Caco-2 (cell line): ENCODE results near the gene LRRC10B. TPM values are rescaled to one million over a fixed set of nuclear protein-coding genes. Genes with fewer than 3 reads are reported as not detected.

ENCODE experiments used
- BruUV-seq: library from RNA; stranded (reverse); fragments of 400-500 nt; replicated peaks from 2 replicates; lab custom pipeline; 2021; lab: Mats Ljungman, UMichigan
- CTCF ChIA-PET: fragments of 300-600 bp; sonication (Branson Sonifier 250); formaldehyde crosslinking; loops from one replicate; lab custom pipeline; 2022; ENCODE audit warnings: antibody characterized with exemption; lab: Charles Lee
- POLR2A ChIA-PET: fragments of 300-600 bp; sonication (Branson Sonifier 250); formaldehyde crosslinking; loops from one replicate; lab custom pipeline; 2022; ENCODE audit warnings: antibody characterized with exemption; lab: Charles Lee
- DNase-seq, 2 experiments: peaks; one replicate each; pipeline versions ENCODE4 v3.0.0 to v3.0.0-alpha.2; 2020 to 2022
- H3K27me3 ChIP-seq: replicated peaks from 2 replicates; pipeline ENCODE4 v1.6.0; 2011; ENCODE audit warnings: low read length; ENCODE audit not compliant: control insufficient read depth, insufficient read depth
- H3K36me3 ChIP-seq: 2 replicates; pipeline ENCODE4 v1.5.1; 2011; ENCODE audit warnings: low read length; ENCODE audit not compliant: control insufficient read depth, insufficient read depth
- H3K4me1 ChIP-seq: fragments of 250-450 bp; sonication (Bioruptor Pico); 2 replicates; pipeline ENCODE4 v1.5.1; 2020; ENCODE audit warnings: mild to moderate bottlenecking
- H3K4me3 ChIP-seq: 2 replicates; pipeline ENCODE4 v1.5.1; 2011; ENCODE audit warnings: low read depth, mild to moderate bottlenecking, control low read depth, low read length
- H3K9me3 ChIP-seq: fragments of 250-450 bp; sonication (Bioruptor Pico); 2 replicates; pipeline ENCODE4 v1.5.1; 2020; ENCODE audit warnings: mild to moderate bottlenecking, moderate library complexity
- H3K27ac Mint-ChIP-seq: one replicate; pipeline ENCODE4 v1.8.0; 2022; ENCODE audit warnings: mixed read lengths; ENCODE audit not compliant: unreplicated experiment
- H3K27me3 Mint-ChIP-seq: one replicate; pipeline ENCODE4 v1.8.0; 2022; ENCODE audit warnings: mixed read lengths; ENCODE audit not compliant: insufficient read depth, unreplicated experiment
- H3K36me3 Mint-ChIP-seq: one replicate; pipeline ENCODE4 v1.8.0; 2022; ENCODE audit warnings: mild to moderate bottlenecking, mixed read lengths; ENCODE audit not compliant: insufficient read depth, unreplicated experiment
- H3K4me1 Mint-ChIP-seq: one replicate; pipeline ENCODE4 v1.8.0; 2022; ENCODE audit warnings: low read depth, mixed read lengths; ENCODE audit not compliant: unreplicated experiment
- H3K4me3 Mint-ChIP-seq: one replicate; pipeline ENCODE4 v1.8.0; 2022; ENCODE audit warnings: mild to moderate bottlenecking, moderate library complexity, mixed read lengths; ENCODE audit not compliant: unreplicated experiment
- H3K9me3 Mint-ChIP-seq: one replicate; pipeline ENCODE4 v1.8.0; 2022; ENCODE audit warnings: mixed read lengths; ENCODE audit not compliant: unreplicated experiment
- CTCF ChIP-seq, 2 experiments: fragments of 200-600 bp in 1 of 2; IDR thresholded peaks; 1 replicate in 1 of 2; 2 replicates in 1 of 2; pipeline versions ENCODE4 v1.5.1 to v1.8.0; 2011 to 2022; ENCODE audit warnings: antibody characterized with exemption in 1 of 2, control low read depth in 1 of 2, inconsistent platforms in 1 of 2, low read depth in 1 of 2, low read length in 1 of 2, mild to moderate bottlenecking in 1 of 2, moderate library complexity in 1 of 2; ENCODE audit not compliant: insufficient read depth in 1 of 2, severe bottlenecking in 1 of 2, unreplicated experiment in 1 of 2
- intact Hi-C: fragments of 100-400 bp; cut with micrococcal nuclease; formaldehyde crosslinking; loops from one replicate; pipeline ENCODE4 v1.10.0; 2022; ENCODE audit not compliant: unreplicated experiment
- total RNA-seq: library from RNA; stranded (reverse); gene quantifications from 2 replicates; pipeline ENCODE4 v1.2.3, GENCODE V29; 2022

LRRC10B gene
- total RNA-seq, 1 experiment from 2014 or later: 0.34 TPM

DNA sequence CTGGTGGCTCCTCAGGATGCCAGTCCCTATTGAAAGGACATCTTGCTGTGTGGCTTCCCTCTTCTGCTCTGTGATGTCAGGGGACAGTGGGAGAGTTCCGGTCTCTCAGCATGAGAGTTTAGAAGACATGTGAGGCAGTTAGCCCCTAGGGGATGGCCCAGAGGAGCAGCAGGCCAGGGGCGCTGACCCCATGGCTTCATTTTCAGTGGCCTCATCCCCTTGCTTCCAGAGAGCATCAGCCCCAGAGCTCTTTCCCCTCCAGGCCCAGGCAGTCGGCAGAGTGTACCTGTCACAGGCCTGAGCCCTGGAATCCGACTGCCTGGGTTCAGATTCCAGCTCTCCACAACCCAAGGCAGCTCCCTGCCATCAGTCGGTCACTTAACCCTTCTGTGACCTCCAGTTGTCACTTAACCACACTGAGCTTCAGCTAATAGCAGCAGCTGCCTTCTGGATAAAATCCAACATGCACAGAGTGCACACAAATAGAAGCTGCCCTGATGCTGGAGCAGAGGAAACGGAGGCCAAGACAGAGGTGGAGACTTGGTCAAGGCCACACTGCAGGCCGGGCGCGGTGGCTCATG lies 14.1 kb upstream of the LRRC10B start:
- CTCF ChIA-PET: interaction anchor here (0.6 to 1.4 kb wide), 3 partner anchors 14 to 59 kb away, joined by 3 read pairs; partner anchors contain the start of gene LRRC10B
- Histone ChIP-seq H3K4me1 (peaks cover 6% of the 10 kb centered on the region), H3K27me3 (no peaks in the 10 kb centered on the region), H3K36me3 (no peaks in the 10 kb centered on the region), H3K9me3 (no peaks in the 10 kb centered on the region), H3K4me3 (no peak overlapping the region)
- Mint-ChIP-seq H3K36me3 (no peaks in the 10 kb centered on the region), H3K9me3 (no peaks in the 10 kb centered on the region), H3K27me3 (no peaks in the 10 kb centered on the region), H3K4me1 (peaks cover 10% of the 10 kb centered on the region), H3K4me3 (no peak overlapping the region), H3K27ac (no peak overlapping the region)
- TF ChIP-seq CTCF (IDR thresholded peaks at IDR 0.05; ENCODE audit: insufficient read depth in 1 of 2, low read depth in 1 of 2, low read length in 1 of 2, severe bottlenecking in 1 of 2, unreplicated experiment in 1 of 2): no peak
- intact Hi-C loops: no loop called here
- no peak for DNase-seq
- no TSS peak for BruUV-seq
- POLR2A ChIA-PET: no interaction called here

GRCh38 chr11:61495801-61496601 lies 12.5 kb upstream of the LRRC10B start:
- Mint-ChIP-seq H3K36me3 (no peaks in the 10 kb centered on the region), H3K4me1 (no peaks in the 10 kb centered on the region), H3K4me3 (no peak overlapping the region), H3K27me3 (no peaks in the 10 kb centered on the region), H3K9me3 (no peaks in the 10 kb centered on the region), H3K27ac (no peak overlapping the region)
- Histone ChIP-seq H3K4me3 (no peak overlapping the region), H3K9me3 (no peaks in the 10 kb centered on the region), H3K27me3 (no peaks in the 10 kb centered on the region), H3K36me3 (no peaks in the 10 kb centered on the region), H3K4me1 (no peaks in the 10 kb centered on the region)
- ChIA-PET CTCF (no interaction called here), POLR2A (no interaction called here)
- no TSS peak for BruUV-seq
- TF ChIP-seq CTCF (IDR thresholded peaks at IDR 0.05; ENCODE audit: insufficient read depth in 1 of 2, low read depth in 1 of 2, low read length in 1 of 2, severe bottlenecking in 1 of 2, unreplicated experiment in 1 of 2): no peak
- no peak for DNase-seq
- intact Hi-C loops: no loop called here

GRCh38 chr11:61496602-61497400 lies 11.7 kb upstream of the LRRC10B start:
- no peak for TF ChIP-seq CTCF (IDR thresholded peaks at IDR 0.05; ENCODE audit: insufficient read depth in 1 of 2, low read depth in 1 of 2, low read length in 1 of 2, severe bottlenecking in 1 of 2, unreplicated experiment in 1 of 2)
- H3K4me1 Mint-ChIP-seq: no peaks in the 10 kb centered on the region
- no peaks in the 10 kb centered on the region for H3K9me3 Mint-ChIP-seq
- H3K27me3 Mint-ChIP-seq: no peaks in the 10 kb centered on the region
- ChIA-PET POLR2A (no interaction called here), CTCF (no interaction called here)
- H3K4me3 Mint-ChIP-seq: no peak overlapping the region
- H3K27me3 ChIP-seq: no peaks in the 10 kb centered on the region
- H3K9me3 ChIP-seq: no peaks in the 10 kb centered on the region
- DNase-seq: no peak
- BruUV-seq: no TSS peak
- no peaks in the 10 kb centered on the region for H3K4me1 ChIP-seq
- no peaks in the 10 kb centered on the region for H3K36me3 Mint-ChIP-seq
- intact Hi-C loops: no loop called here
- H3K4me3 ChIP-seq: no peak overlapping the region
- no peak overlapping the region for H3K27ac Mint-ChIP-seq
- no peaks in the 10 kb centered on the region for H3K36me3 ChIP-seq
